ENCODE data around the gene CHKA.

The CHKA gene

GRCh38 chr11:68028802-68029545 lies 92.2 kb downstream of the CHKA start:
- DNase-seq: no peak

GRCh38 chr11:68027667-68028066 lies 93.5 kb downstream of the CHKA start:
- DNase-seq: no peak

DNA sequence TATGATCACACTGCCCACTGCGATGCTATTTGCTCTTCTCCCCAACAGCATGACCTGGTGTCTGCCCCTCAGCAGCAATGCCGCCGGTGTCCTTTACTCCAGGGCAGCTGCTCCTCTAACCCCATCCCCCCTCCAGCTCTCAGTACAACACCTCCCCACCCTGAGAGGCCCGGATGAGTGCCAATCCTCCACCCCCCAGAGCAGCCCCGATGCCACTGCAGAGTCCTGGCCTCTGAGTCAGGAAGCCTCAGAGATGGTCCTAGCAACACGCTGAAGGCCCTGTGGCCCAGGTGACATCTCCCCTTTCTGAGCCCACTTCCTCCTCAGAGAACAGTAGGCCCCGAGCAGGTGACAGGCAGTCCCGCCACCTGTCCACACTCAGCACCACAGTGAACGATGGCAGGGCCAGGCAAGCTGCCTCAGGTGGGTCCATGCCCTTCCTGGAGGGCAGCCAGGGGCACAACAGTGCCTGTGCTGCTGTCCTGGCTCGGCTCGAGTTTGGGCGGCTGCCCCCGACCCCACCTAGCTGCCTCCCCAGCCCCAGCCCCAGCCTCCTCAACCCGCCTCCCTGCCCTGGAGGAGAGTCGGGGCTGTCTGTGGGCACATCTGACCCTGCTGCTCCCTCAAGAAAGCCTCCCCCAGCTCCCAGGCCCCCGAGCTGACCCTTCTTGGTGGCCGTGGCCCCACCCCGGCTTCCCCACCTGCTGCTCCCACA lies 94.6 kb downstream of the CHKA start:
- DNase-seq: peak; percentile 81

GRCh38 chr11:68025047-68025446 lies 96.1 kb downstream of the CHKA start:
- DNase-seq: no peak

DNA sequence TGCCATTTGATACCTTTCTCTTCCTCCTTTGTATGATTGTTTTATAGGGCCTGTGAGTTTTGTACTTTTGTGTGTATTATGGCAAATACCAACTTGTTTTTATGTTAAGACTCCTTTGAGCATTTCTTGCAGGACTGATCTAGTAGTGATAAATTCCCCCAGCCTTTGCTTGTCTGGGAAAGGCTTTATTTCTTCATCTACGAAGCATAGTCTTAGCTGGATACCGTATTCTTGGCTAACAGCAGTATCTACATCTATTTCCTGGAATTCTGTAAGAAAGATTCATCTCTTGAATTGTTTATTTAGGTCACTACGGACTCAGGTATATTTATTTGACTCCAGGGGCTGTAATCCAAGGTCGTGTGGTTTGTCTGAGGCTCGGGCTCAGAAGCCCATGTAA lies 96.7 kb downstream of the CHKA start:
- DNase-seq: no peak

GRCh38 chr11:68022531-68022930 lies 98.7 kb downstream of the CHKA start:
- DNase-seq: no peak

DNA sequence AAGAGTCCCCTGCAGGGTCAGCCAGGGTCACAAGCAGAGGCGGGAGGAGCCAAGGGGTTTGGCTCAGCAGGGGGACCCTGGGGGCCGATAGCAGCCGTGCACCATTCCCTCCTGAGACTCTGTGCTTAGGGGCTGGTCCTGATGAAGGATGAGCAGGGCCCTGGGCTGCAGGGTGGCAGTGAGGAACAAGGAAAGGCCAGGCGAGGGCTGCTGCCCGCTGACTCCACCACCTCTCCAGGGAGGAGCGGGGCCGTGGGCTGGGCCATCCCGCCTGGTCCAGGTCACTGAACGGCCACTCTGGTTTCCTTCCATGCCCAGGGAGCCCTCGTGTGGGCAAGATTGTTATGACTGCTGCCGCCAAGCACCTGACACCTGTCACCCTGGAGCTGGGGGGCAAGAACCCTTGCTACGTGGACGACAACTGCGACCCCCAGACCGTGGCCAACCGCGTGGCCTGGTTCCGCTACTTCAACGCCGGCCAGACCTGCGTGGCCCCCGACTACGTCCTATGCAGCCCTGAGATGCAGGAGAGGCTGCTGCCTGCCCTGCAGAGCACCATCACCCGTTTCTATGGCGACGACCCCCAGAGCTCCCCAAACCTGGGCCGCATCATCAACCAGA lies 99.9 kb downstream of the CHKA start:
- DNase-seq: no peak

GRCh38 chr11:68020575-68020974 lies 100.6 kb downstream of the CHKA start:
- DNase-seq: no peak

DNA sequence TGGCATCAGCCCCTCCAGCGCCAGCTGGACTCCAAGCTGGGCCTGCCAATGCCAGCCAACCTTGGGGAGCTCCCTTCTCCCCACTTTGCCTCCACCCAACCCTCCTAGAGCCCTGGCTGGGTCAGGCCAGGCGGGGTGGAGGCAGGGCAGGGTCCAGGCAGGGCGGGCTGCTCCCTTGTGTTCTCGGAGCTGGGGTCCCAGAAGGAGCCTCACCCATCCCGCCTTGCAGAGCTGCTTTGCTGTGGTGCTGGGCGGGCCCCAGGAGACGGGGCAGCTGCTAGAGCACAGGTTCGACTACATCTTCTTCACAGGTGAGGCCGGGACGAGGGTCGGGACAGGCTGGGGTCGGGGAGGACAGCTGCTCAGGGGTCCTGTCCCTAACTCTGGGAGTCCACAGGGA lies 101.7 kb downstream of the CHKA start:
- DNase-seq: no peak

GRCh38 chr11:68018730-68019190 lies 102.4 kb downstream of the CHKA start:
- DNase-seq: no peak

DNA sequence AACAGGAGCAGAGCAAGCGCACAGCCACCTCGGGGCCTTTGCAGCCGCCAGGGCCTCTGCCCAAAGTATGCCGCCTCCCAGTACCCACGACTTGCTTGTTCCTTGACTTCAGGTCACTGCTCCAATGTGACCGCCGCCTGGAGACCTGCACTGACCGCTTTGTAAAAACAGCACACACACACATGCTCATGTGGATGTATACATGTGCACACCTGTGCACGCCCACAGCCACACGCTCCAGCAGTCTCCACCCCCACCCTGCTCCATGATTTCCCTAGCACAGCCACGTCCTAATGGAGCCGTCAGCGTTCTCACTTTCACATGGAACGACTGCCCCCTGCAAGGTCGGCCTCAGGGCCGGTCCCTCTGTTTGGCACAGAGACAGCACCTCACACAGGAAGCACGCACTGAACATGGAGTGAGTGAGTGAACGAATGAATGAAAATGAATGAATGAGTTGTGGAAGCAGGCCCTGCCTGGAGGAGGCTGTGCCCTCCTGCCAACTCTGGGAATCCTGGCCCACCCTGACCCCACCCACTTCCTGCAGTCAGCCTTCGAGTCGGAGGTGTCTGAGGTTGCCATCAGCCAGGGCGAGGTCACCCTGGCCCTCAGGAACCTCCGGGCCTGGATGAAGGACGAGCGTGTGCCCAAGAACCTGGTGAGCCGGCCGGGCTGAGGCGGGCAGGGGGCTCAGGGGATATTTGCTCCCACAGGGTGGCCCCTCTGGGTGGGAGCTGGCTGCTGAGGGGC lies 103.0 kb downstream of the CHKA start:
- no peak for DNase-seq

GRCh38 chr11:68016904-68017817 lies 104.0 kb downstream of the CHKA start:
- DNase-seq: no peak

- no peak for DNase-seq
These were observed 104.9 kb downstream of the CHKA start for GRCh38 chr11:68016161-68016903.

DNA sequence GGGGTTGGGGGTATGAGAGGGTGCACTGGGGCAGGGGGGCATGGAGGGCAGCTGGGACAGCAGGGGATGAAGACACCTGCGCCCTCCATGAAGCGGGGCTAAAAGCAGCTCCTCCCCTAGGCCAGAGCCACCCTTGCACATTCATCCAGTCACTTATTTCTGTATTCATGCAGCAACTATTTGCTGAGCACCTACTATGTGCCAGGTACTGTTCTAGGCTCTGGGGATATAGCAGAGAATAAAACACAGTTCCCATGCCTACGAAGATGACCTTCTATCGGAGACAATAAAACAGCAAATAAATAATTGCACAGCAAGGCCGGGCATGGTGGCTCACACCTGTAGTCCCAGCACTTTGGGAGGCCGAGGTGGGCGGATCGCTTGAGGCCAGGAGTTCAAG lies 105.7 kb downstream of the CHKA start:
- no peak for DNase-seq

GRCh38 chr11:68014947-68015447 lies 106.2 kb downstream of the CHKA start:
- DNase-seq: no peak

GRCh38 chr11:68014157-68014946 lies 106.8 kb downstream of the CHKA start:
- DNase-seq: peak; percentile 62

GRCh38 chr11:68013611-68014156 lies 107.5 kb downstream of the CHKA start:
- no peak for DNase-seq

- DNase-seq: no peak
These were observed 108.2 kb downstream of the CHKA start for GRCh38 chr11:68012843-68013610.
